Natural killer cell (primary cell): ENCODE results near the gene PMIS2. TPM values are rescaled to one million over a fixed set of nuclear protein-coding genes. Genes with fewer than 3 reads are reported as not detected.
"Not testable (repeated sequence)": the region's sequence is repeated elsewhere in the genome, so short reads cannot be mapped to it uniquely, and the experiment has no call there.

Experiments
- ATAC-seq, 3 donors: fragments of 150-1000 bp in 2 of 3; fragments of 200-7000 bp in 1 of 3; cut with Tn5 transposase; 1 replicate in 1 of 3; 2 replicates in 2 of 3; pipeline ENCODE4 v1.10.0; 2021; ENCODE audit warnings: mild to moderate bottlenecking in 2 of 3, moderate library complexity in 2 of 3
- DNase-seq, 2 donors: peaks; one replicate each; pipeline versions ENCODE4 v3.0.0 to v3.0.0-alpha.2; 2013 to 2021; ENCODE audit warnings: mixed read lengths in 1 of 2
- H3K27ac ChIP-seq: one replicate; pipeline ENCODE4 v1.5.1; 2013; ENCODE audit warnings: mild to moderate bottlenecking, low read length
- H3K27me3 ChIP-seq: one replicate; pipeline ENCODE4 v1.6.1; 2013; ENCODE audit warnings: low read length; ENCODE audit not compliant: control insufficient read depth, insufficient read depth
- H3K36me3 ChIP-seq: one replicate; pipeline ENCODE4 v1.6.1; 2013; ENCODE audit warnings: low read length; ENCODE audit not compliant: control insufficient read depth, insufficient read depth
- H3K4me1 ChIP-seq: one replicate; pipeline ENCODE4 v1.6.1; 2013; ENCODE audit warnings: low read length; ENCODE audit not compliant: control insufficient read depth, insufficient read depth
- H3K4me3 ChIP-seq: one replicate; pipeline ENCODE4 v1.5.1; 2013; ENCODE audit warnings: low read length
- H3K9me3 ChIP-seq: one replicate; pipeline ENCODE4 v1.6.1; 2013; ENCODE audit warnings: low read length; ENCODE audit not compliant: control insufficient read depth, insufficient read depth
- H3K27ac Mint-ChIP-seq, 2 donors: one replicate each; pipeline ENCODE4 v1.8.0; 2022; ENCODE audit warnings: mild to moderate bottlenecking in 2 of 2, mixed read lengths in 2 of 2, moderate library complexity in 1 of 2
- H3K27me3 Mint-ChIP-seq, 2 donors: one replicate each; pipeline ENCODE4 v1.8.0; 2022; ENCODE audit warnings: low read depth in 2 of 2, mixed read lengths in 2 of 2
- H3K36me3 Mint-ChIP-seq: one replicate; pipeline ENCODE4 v1.8.0; 2022; ENCODE audit warnings: mixed read lengths
- H3K4me1 Mint-ChIP-seq, 2 donors: one replicate each; pipeline ENCODE4 v1.8.0; 2022; ENCODE audit warnings: mixed read lengths in 2 of 2
- H3K4me3 Mint-ChIP-seq: one replicate; pipeline ENCODE4 v1.8.0; 2022; ENCODE audit warnings: mild to moderate bottlenecking, moderate library complexity, mixed read lengths
- H3K9me3 Mint-ChIP-seq, 2 donors: one replicate each; pipeline ENCODE4 v1.8.0; 2022; ENCODE audit warnings: mixed read lengths in 2 of 2
- whole genome bisulfite sequencing: methylation state at CpG from one replicate; pipeline ENCODE4 v1.1.7; 2013; ENCODE audit warnings: missing lambda C conversion rate; ENCODE audit not compliant: insufficient coverage; 5-methylcytosine and 5-hydroxymethylcytosine counted together
- intact Hi-C: fragments of 100-400 bp; cut with micrococcal nuclease; formaldehyde crosslinking; loops from one replicate; pipeline ENCODE4 v1.14.2; 2022
- total RNA-seq, 4 donors: library from RNA; stranded (reverse); fragments of 120-200 nt in 1 of 4; gene quantifications; one replicate each; pipeline versions ENCODE4 v1.2.3 to v1.2.4, GENCODE V29; 2013 to 2022
- TF ChIP-seq, protein P1 (sequence below): fragments of 200-600 bp; IDR thresholded peaks from one replicate; pipeline ENCODE4 v1.8.0; 2022; ENCODE audit warnings: antibody characterized with exemption

PMIS2 gene
- total RNA-seq, 3 donors from 2014 or later (not counting 1 experiment from before 2014, with no cell fraction given) = not detected

DNA sequence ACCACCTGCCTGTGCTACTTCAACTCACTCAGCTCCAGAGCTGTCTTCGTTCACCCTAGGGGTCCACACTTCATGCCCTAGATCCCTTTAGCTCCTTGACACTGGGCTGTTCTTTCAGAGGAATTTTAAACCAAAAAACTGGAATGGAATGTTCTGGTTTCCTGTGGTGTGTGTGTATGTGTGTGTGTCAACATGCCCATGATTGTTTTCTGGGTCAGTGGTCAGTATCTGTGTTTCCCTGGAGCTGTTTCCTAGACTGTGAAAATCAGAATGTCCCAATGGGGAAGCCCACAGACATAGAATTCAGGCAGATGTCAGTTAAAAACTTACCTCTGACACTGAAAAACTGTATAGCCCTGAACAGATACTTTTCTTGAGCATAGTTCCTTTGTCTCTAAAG, 1.3 kb downstream of the PMIS2 start:
- H3K4me3 ChIP-seq = no peak overlapping the region
- no peak overlapping the region for H3K27ac ChIP-seq
- Mint-ChIP-seq H3K27ac (no peak overlapping the region), H3K4me3 (no peak overlapping the region), H3K9me3 (no peaks in the 10 kb centered on the region), H3K27me3 (peaks cover 19 to 25% of the 10 kb centered on the region in 2 donors), H3K4me1 (no peaks in the 10 kb centered on the region), H3K36me3 (no peaks in the 10 kb centered on the region)
- TF ChIP-seq, protein P1, sequence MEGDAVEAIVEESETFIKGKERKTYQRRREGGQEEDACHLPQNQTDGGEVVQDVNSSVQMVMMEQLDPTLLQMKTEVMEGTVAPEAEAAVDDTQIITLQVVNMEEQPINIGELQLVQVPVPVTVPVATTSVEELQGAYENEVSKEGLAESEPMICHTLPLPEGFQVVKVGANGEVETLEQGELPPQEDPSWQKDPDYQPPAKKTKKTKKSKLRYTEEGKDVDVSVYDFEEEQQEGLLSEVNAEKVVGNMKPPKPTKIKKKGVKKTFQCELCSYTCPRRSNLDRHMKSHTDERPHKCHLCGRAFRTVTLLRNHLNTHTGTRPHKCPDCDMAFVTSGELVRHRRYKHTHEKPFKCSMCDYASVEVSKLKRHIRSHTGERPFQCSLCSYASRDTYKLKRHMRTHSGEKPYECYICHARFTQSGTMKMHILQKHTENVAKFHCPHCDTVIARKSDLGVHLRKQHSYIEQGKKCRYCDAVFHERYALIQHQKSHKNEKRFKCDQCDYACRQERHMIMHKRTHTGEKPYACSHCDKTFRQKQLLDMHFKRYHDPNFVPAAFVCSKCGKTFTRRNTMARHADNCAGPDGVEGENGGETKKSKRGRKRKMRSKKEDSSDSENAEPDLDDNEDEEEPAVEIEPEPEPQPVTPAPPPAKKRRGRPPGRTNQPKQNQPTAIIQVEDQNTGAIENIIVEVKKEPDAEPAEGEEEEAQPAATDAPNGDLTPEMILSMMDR = no peak
- no peak for ATAC-seq
- H3K27me3 ChIP-seq = no peaks in the 10 kb centered on the region
- no peaks in the 10 kb centered on the region for H3K4me1 ChIP-seq
- H3K9me3 ChIP-seq = no peaks in the 10 kb centered on the region
- DNase-seq = no peak
- WGBS = 24% methylated on average over 1 of the region's 1 CpG
- no peaks in the 10 kb centered on the region for H3K36me3 ChIP-seq
- intact Hi-C loops = loop anchor here (5.0 kb wide), 1 partner anchor 40 kb away; the partner anchor contains the start of gene TMEM147

DNA sequence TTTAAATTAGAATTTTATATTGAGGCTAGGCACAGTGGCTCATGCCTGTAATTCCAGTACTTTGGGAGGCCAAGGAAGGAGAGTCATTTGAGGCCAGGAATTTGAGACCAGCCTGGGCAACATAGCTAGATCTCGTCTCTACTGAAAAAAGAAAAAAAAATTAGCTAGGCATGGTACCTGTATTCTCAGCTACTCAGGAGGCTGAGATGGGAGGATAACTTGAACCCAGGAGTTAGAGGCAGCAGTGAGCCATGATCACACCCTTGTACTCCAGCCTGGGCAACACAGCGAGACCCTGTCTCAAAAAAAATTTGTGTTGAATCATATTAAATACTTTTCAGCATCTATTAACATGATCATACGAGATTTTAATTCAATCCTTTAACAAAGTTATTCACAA, 4.9 kb downstream of the PMIS2 start:
- no peak overlapping the region for H3K4me3 ChIP-seq
- Mint-ChIP-seq H3K36me3 (no peaks in the 10 kb centered on the region), H3K27me3 (peaks cover 9 to 11% of the 10 kb centered on the region in 2 donors), H3K4me1 (no peaks in the 10 kb centered on the region), H3K4me3 (no peak overlapping the region), H3K9me3 (no peaks in the 10 kb centered on the region), H3K27ac (no peak overlapping the region)
- TF ChIP-seq, protein P1 = no peak
- ATAC-seq (no peak), DNase-seq (no peak)
- H3K27me3 ChIP-seq = no peaks in the 10 kb centered on the region
- H3K4me1 ChIP-seq = no peaks in the 10 kb centered on the region
- WGBS = 89% methylated on average over 3 of the region's 3 CpGs
- intact Hi-C loops = loop anchor here (10.0 kb wide), 1 partner anchor 236 kb away; the partner anchor contains the start of gene FFAR3
- H3K27ac ChIP-seq = no peak overlapping the region
- no peaks in the 10 kb centered on the region for H3K36me3 ChIP-seq
- H3K9me3 ChIP-seq = no peaks in the 10 kb centered on the region

DNA sequence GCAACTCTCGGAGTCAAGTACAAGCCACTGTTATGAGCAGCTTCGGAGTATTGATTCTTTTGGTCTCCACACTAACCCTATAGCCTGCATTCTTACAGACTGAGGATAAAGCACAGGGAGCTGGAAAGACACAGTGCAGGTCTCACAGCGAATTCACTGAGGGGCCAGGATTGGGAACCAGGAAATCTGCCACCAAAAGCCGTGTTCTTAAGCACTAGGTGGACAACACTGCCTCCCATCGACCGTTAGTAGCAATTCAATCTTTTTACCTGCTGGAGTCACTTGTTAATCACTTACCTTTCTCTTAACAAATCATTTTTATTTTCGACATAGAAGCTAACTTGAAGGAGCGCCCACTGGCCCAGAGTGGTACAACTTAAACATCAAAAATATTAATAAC, 6.3 kb downstream of the PMIS2 start:
- H3K27ac Mint-ChIP-seq = no peak overlapping the region
- Histone ChIP-seq H3K36me3 (no peaks in the 10 kb centered on the region), H3K4me1 (no peaks in the 10 kb centered on the region), H3K4me3 (no peak overlapping the region), H3K9me3 (no peaks in the 10 kb centered on the region), H3K27me3 (no peaks in the 10 kb centered on the region), H3K27ac (no peak overlapping the region)
- peak in 2 of 3 donors; percentile 43 to 52 for ATAC-seq
- intact Hi-C loops = loop anchor here (1.0 to 10.0 kb wide), 2 partner anchors 82 to 237 kb away; partner anchors contain the start of gene FFAR3
- 27% methylated on average over 8 of the region's 8 CpGs for WGBS
- H3K4me1 Mint-ChIP-seq = peaks cover 0 to 6% of the 10 kb centered on the region in 2 donors
- peak in 1 of 2 donors; percentile 76 for DNase-seq
- H3K4me3 Mint-ChIP-seq = no peak overlapping the region
- peaks cover 5 to 10% of the 10 kb centered on the region in 2 donors for H3K27me3 Mint-ChIP-seq
- H3K36me3 Mint-ChIP-seq = no peaks in the 10 kb centered on the region
- TF ChIP-seq, protein P1 = peak; percentile 53
- H3K9me3 Mint-ChIP-seq = no peaks in the 10 kb centered on the region

DNA sequence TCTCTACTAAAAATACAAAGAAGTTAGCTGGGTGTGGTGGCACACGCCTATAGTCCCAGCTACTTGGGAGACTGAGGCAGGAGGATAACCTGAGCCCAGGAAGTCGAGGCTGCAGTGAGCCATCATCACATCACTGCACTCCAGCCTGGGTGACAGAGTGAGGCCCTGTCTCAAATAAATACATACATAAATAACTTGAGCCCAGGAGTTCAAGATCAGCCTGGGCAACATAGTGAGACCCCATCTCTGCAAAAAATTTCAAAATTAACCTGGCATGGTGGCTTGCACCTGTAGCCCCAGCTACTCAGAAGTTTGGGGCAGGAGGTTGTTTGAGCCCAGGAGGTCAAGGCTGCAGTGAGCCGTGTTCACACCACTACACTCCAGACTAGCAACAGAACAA, 9.1 kb downstream of the PMIS2 start:
- not testable (repeated sequence) for H3K27ac ChIP-seq, DNase-seq, H3K4me3 ChIP-seq, H3K27me3 ChIP-seq, H3K27ac Mint-ChIP-seq, H3K9me3 Mint-ChIP-seq, H3K36me3 ChIP-seq, H3K4me1 ChIP-seq, H3K4me3 Mint-ChIP-seq, H3K9me3 ChIP-seq, ATAC-seq, H3K4me1 Mint-ChIP-seq, H3K36me3 Mint-ChIP-seq
- H3K27me3 Mint-ChIP-seq = peaks cover 5 to 14% of the 10 kb centered on the region in 2 donors
- intact Hi-C loops = loop anchor here (10.0 kb wide), 1 partner anchor 240 kb away; the partner anchor contains the start of gene FFAR3
- WGBS = 67% methylated on average over 3 of the region's 3 CpGs
